RWPE1 (cell line): ENCODE measurements around the gene TRDN.
"Not testable (repeated sequence)": the region's sequence is repeated elsewhere in the genome, so short reads cannot be mapped to it uniquely, and the experiment has no call there.

ENCODE experiments used
- CTCF ChIA-PET: fragments of 350-600 bp; sonication (Branson Sonifier 250); formaldehyde crosslinking; extraction: SDS; loops from one replicate; lab custom pipeline; 2021; lab: Yijun Ruan, JAX
- POLR2A ChIA-PET: fragments of 400-600 bp; formaldehyde crosslinking; extraction: SDS; loops from one replicate; lab custom pipeline; 2020; ENCODE audit warnings: antibody characterized with exemption; ENCODE audit not compliant: low non-redundant PET; lab: Yijun Ruan, JAX
- DNase-seq: peaks from one replicate; pipeline ENCODE4 v3.0.0; 2012; ENCODE audit warnings: low spot score
- H3K27ac ChIP-seq: fragments of 450-650 bp; 2 replicates; pipeline ENCODE4 v1.5.1; 2017
- TF ChIP-seq, protein P1 (sequence below): fragments of 450-650 bp; conservative IDR thresholded peaks from 2 replicates; pipeline ENCODE4 v1.5.1; 2017; ENCODE audit warnings: low read depth, mild to moderate bottlenecking

TRDN gene

DNA sequence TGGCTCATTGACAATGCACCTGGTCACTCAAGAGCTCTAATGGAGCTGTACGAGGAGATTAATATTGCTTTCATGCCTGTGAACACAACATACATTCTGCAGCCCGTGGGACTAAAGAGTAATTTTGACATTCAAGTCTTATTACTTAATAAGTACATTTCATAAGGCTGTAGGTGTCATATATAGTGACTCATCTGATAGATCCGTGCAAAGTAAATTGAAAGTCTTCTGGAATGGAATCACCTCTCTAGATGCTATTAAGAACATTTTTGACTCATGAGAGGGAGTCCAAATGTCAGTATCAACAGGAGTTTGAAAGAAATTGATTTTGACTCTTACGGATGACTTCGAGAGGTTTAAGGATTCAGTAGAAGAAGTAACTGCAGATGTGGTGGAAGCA, 372.8 kb downstream of the TRDN start:
- DNase-seq: no peak
- CTCF ChIA-PET: interaction anchor here (0.7 kb wide), 1 partner anchor 102 kb away, joined by 3 read pairs; no protein-coding TSS in a partner anchor
- TF ChIP-seq, protein P1, sequence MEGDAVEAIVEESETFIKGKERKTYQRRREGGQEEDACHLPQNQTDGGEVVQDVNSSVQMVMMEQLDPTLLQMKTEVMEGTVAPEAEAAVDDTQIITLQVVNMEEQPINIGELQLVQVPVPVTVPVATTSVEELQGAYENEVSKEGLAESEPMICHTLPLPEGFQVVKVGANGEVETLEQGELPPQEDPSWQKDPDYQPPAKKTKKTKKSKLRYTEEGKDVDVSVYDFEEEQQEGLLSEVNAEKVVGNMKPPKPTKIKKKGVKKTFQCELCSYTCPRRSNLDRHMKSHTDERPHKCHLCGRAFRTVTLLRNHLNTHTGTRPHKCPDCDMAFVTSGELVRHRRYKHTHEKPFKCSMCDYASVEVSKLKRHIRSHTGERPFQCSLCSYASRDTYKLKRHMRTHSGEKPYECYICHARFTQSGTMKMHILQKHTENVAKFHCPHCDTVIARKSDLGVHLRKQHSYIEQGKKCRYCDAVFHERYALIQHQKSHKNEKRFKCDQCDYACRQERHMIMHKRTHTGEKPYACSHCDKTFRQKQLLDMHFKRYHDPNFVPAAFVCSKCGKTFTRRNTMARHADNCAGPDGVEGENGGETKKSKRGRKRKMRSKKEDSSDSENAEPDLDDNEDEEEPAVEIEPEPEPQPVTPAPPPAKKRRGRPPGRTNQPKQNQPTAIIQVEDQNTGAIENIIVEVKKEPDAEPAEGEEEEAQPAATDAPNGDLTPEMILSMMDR: no peak
- no peak overlapping the region for H3K27ac ChIP-seq
- POLR2A ChIA-PET: no interaction called here

DNA sequence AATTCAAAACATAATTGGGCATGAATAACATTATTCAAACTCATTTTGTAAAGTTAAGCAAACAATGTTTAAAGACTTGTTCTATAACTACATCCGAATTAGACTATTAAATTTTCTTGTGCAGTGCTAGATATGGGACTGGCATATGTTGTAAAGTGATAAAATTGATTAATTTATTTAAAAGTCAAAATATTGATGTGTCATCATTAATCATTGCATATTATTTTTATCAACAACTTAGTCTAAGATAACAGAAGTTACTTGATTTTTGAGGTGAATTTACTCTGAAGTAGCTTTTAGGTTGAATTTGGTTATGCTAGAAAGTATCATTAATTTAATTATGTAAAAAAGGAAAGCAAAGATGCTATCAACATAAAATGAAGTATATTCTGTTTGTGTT, 396.1 kb downstream of the TRDN start:
- no peak overlapping the region for H3K27ac ChIP-seq
- POLR2A ChIA-PET: no interaction called here
- TF ChIP-seq, protein P1: no peak
- CTCF ChIA-PET: no interaction called here
- no peak for DNase-seq

DNA sequence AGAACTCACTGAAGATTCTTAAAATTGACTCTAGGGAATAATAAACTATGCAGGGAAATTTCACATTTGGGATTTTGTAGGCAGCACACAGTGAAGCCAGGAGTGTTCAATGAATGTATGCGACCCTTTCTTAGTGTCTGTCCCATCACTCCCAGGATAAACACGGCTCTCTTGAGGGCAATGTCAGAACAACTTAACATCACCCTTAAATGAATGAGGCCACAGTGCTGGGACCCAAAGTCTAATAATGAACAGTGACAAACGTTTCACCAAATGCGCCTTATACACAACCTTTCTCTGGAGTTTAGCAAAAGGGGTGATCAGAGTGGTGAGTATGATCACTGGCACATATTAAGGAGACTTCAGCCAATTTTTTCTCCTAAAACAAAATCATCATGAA, 403.4 kb downstream of the TRDN start:
- ChIA-PET CTCF (interaction anchor here (0.6 kb wide), 1 partner anchor 713 kb away, joined by 3 read pairs; no protein-coding TSS in a partner anchor), POLR2A (no interaction called here)
- no peak overlapping the region for H3K27ac ChIP-seq
- TF ChIP-seq, protein P1: no peak
- DNase-seq: no peak

DNA sequence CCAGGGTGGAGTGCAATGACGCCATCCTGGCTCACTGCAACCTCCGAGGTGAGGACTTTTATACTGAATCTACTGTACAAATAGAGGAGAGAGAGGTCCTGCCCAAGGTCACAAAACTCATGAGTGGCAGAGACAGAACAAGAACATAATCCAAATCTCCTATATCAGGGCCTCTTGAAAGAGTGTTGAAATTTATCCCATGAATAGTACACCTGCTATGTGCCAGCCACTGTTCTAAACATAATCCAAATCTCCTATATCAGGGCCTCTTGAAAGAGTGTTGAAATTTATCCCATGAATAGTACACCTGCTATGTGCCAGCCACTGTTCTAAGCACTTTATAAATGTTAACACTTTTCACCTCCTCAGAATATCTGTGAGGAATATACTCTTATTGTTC, 409.0 kb downstream of the TRDN start:
- H3K27ac ChIP-seq, CTCF ChIA-PET, POLR2A ChIA-PET, DNase-seq: not testable (repeated sequence)

DNA sequence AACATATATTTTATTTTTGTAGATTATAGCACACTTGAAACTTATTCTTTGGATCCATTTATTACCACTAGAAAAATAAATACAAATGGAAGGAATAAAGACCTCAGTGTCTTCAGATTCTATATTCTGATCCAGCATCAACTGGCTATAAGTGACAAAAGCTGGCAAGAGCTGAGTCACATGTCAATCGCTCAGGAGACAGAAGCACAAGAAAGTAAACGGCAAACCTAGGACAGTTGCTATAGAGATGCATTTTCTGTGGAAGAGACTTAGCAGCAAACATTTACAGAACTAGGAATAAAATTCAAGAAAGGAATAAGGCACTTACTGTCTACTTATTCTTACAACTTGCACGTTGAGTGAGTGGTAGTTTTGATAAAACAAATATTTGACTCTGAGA, 410.4 kb downstream of the TRDN start:
- TF ChIP-seq, protein P1: no peak
- H3K27ac ChIP-seq: no peak overlapping the region
- CTCF ChIA-PET: no interaction called here

DNA sequence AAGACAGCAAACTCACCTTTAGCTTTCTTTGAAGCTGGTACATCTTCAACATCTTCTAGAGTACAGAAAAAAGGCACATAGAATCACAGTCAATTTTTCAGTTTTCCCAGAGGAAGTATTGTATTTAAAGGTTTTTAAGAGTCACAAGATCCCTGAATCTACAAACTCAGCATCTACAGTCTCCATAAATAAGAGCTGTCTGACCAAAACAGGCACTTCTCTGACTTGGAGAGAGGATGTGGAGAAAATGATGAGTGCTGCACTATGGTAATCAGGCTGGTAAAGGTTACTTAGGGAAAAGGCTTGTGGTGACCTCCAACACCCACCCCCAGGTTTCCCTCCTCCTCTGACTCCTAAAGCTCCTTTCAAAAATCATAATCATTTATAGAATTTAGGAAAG, 412.7 kb downstream of the TRDN start:
- no peak for DNase-seq
- POLR2A ChIA-PET: interaction anchor here (0.6 kb wide), 1 partner anchor 76 kb away, joined by 3 read pairs; no protein-coding TSS in a partner anchor
- TF ChIP-seq, protein P1: no peak
- no peak overlapping the region for H3K27ac ChIP-seq
- CTCF ChIA-PET: interaction anchor here (0.7 kb wide), 1 partner anchor 452 kb away, joined by 3 read pairs; no protein-coding TSS in a partner anchor

More for the DNA sequence above, 410.4 kb downstream of the TRDN start:
- DNase-seq: no peak
- POLR2A ChIA-PET: no interaction called here

DNA sequence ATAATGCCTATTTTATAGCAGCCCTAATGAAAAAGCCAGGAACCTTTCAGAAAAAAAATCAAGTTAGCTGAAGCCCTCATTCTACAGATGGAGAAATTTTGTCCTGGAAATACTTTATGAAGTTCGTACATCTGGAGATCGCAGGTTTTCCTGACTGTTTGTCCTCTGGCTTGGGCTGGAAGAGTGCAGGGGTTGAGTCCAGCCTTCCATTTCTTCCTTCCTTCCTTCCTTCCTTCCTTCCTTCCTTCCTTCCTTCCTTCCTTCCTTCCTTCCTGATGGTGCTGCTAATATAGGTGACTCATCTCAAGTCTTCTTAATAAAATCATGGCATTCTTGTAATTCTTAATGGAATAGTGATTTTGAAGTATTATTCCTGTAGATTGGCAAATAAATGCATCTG, 413.3 kb downstream of the TRDN start:
- ChIA-PET POLR2A (interaction anchor here (0.6 kb wide), 1 partner anchor 77 kb away, joined by 3 read pairs; no protein-coding TSS in a partner anchor), CTCF (interaction anchor here (0.7 kb wide), 1 partner anchor 451 kb away, joined by 3 read pairs; no protein-coding TSS in a partner anchor)
- TF ChIP-seq, protein P1: no peak
- DNase-seq: no peak
- no peak overlapping the region for H3K27ac ChIP-seq
